Urinary bladder (tissue), 4 donors: ENCODE results near the gene TBC1D22A. TPM values are rescaled to one million over a fixed set of nuclear protein-coding genes. Genes with fewer than 3 reads are reported as not detected.

Experiments used
- DNase-seq: peaks from one replicate; pipeline ENCODE4 v3.0.0-alpha.2; 2015; ENCODE audit errors: extremely low spot score
- H3K27ac ChIP-seq: one replicate; pipeline ENCODE4 v1.5.1; 2013; ENCODE audit warnings: low read depth, mild to moderate bottlenecking, moderate library complexity
- H3K36me3 ChIP-seq: one replicate; pipeline ENCODE4 v1.6.1; 2013; ENCODE audit warnings: mild to moderate bottlenecking, moderate library complexity; ENCODE audit not compliant: insufficient read depth
- H3K4me1 ChIP-seq: one replicate; pipeline ENCODE4 v1.6.1; 2013; ENCODE audit warnings: mild to moderate bottlenecking, moderate library complexity; ENCODE audit not compliant: insufficient read depth
- H3K4me3 ChIP-seq: one replicate; pipeline ENCODE4 v1.5.1; 2013; ENCODE audit warnings: low read depth, low read length
- WGBS: extraction: QIAGEN DNeasy Blood & Tissue Kit; methylation state at CpG from one replicate; pipeline ENCODE4 v1.1.7; 2013; 5-methylcytosine and 5-hydroxymethylcytosine counted together
- polyA plus RNA-seq: library from polyadenylated mRNA; stranded (reverse); fragments of 200-250 nt; gene quantifications from one replicate; pipeline ENCODE4 v1.2.3, GENCODE V29; 2013
- total RNA-seq: library from RNA; depleted of rRNA; stranded (reverse); fragments of >200 nt; gene quantifications from one replicate; pipeline ENCODE4 v1.2.3, GENCODE V29; 2014
- donor health status: healthy with polysubstance abuse.
- donor health status: healthy.

Gene TBC1D22A
- total and polyA plus RNA-seq, 2 donors = 7.7 to 19.1 TPM

DNA sequence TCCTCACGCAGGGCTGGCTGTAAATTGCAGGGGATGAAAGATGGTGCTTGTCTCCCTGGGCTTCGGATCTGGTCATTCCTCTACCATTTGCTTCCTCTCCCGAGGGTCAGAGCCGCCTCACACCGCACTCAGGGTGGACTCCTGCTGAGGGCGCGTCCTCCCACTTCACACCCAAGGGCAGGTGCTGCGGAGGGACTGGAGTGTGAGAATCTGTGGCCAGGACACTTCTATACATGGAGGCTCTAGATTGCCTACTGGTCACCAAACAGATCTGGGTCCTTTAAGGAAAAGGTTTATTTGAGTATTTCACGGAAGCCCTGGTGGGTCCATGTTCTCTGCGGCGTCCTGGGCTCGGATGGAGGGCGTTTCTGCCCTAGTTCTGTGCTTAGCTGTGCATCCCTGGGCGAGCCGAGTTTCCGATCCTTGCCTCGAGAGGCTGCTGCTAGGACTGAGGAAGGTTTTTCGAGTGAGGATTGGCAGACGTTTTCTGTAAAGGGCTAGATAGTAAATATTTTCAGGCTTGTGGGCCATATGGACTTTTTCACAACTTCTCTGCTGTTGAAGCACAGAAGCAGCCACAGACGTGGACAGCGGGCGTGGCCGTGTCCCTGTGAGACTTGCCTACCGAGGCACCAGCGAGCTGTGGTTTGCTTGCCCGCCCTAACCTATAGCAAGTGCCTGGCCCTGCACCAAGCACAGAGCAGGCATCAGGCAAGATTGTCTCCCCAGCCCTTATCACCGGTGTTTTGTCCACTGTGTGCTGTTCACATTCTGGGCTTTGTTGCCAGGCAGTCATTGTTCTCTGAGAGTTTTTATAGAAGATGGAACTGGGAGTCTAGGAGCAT lies 279.0 kb downstream of the TBC1D22A start:
- H3K4me3 ChIP-seq = no peak overlapping the region
- no peak for DNase-seq
- WGBS = 82% methylated on average over 27 of the region's 27 CpGs

DNA sequence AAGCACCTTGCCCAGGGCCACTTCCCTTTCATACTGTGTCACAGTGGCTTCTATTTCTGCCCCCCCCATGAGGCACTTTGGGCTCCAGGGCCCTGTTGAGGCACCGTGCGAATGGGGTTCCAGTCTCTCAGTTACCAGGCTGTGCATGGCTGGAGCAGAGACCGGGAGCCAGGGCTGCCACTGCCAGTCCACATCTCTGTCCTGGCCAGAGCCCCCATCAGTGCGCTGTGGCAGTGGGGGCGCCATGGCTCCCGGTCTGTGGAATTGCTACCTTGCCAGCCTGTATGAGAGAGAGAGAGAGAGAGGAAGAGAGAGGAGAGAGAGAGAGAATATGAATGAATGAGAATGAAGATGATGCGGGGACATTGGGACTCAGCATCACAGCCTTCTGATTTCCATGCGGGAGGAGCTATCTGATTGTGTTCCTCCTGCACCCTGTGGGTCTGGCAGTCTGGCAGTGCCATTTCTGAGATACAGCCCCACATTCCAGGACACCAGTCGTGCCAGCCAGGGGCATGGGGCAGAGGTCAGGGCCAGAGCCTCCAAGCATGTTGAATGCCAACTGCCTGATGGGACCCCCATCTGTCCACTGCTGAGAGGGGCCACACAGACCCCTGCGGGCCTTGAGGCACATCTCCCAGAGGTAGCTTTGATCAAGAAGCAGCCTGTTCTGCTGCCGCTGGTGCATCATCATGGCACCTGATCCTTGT lies 279.8 kb downstream of the TBC1D22A start:
- WGBS = 95% methylated on average over 11 of the region's 11 CpGs
- Histone ChIP-seq H3K4me3 (no peak overlapping the region), H3K4me1 (no peaks in the 10 kb centered on the region), H3K27ac (no peak overlapping the region), H3K36me3 (no peaks in the 10 kb centered on the region)
- DNase-seq = no peak

More for the DNA sequence above, 279.0 kb downstream of the TBC1D22A start:
- Histone ChIP-seq H3K4me1 (no peaks in the 10 kb centered on the region), H3K27ac (no peak overlapping the region), H3K36me3 (no peaks in the 10 kb centered on the region)

DNA sequence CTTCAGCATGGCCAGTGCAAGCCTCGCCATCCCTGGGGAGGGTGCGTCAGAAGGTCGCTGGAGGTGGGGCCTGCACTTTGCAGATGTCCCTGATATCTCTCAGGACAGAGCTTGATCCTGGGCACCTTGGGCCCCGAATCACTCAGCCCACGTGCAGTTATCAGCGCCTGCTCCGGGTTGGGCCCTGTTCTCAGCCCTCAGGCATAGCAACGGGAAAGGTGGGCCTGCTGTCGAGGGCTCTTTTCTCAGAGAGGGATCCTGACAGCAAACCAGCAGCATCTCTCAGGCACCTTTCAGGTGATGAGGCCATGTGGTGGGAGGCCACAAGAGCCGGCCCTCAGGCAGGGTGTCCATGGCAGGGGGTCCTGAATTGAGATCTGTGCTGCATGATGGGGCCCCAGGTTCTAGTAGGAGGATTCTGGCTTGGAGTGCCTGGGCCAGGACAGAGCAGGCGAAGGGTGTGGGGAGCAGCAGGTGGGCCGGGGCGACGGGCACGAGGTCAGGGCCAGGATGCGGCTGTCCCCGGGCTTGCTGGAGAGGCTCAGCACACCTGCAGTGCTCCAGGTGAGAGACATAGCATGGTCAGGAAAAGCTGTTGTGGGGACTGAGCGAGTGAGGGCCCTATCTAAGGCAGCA lies 280.5 kb downstream of the TBC1D22A start:
- Histone ChIP-seq H3K36me3 (no peaks in the 10 kb centered on the region), H3K4me1 (no peaks in the 10 kb centered on the region), H3K27ac (no peak overlapping the region), H3K4me3 (no peak overlapping the region)
- 96% methylated on average over 18 of the region's 18 CpGs for WGBS
- DNase-seq = no peak

DNA sequence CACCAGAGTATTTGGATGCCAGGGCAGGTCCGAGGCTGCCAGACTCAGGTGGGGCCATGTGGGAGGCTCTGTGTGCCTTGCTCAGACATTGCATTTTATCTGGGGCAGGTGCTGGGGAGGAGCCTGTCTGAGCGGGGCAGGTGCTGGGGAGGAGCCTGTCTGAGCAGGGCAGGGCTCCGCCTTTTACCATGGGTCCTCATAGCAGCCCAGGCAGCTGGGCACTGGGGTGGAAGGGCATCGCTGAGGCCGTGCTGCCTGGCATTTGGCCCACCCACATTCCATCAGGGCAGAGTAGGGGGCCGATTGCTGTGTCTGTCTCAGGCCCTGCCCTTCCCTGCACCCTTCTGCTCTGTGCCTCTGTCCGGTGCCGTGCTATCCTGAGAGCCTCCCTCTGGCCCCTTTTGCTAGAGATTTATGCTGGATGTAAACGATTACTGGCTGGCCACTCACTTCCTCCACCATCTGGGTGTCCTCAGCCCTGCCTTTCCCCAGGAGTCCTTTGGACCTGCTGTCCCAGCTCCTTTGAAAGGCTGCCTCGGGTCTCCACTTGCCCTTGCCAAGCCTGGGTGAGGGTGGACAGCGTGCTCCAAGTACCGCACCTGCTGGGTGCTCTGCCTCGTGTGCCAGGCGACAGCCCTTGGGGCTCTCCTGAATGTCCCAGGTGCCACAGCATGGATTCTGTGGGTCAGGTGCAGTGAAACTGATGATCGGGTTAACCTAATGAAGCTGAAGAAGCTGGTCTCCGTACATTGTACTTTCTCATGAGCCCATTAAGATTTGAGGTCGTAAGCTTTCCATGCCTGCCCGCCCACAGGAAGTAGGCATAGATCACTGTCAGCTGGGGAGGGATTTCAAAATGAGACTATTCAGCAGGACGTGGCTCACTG lies 281.6 kb downstream of the TBC1D22A start:
- H3K4me3 ChIP-seq = no peak overlapping the region
- no peaks in the 10 kb centered on the region for H3K36me3 ChIP-seq
- no peak overlapping the region for H3K27ac ChIP-seq
- WGBS = 54% methylated on average over 19 of the region's 19 CpGs
- DNase-seq = no peak
- H3K4me1 ChIP-seq = no peaks in the 10 kb centered on the region

DNA sequence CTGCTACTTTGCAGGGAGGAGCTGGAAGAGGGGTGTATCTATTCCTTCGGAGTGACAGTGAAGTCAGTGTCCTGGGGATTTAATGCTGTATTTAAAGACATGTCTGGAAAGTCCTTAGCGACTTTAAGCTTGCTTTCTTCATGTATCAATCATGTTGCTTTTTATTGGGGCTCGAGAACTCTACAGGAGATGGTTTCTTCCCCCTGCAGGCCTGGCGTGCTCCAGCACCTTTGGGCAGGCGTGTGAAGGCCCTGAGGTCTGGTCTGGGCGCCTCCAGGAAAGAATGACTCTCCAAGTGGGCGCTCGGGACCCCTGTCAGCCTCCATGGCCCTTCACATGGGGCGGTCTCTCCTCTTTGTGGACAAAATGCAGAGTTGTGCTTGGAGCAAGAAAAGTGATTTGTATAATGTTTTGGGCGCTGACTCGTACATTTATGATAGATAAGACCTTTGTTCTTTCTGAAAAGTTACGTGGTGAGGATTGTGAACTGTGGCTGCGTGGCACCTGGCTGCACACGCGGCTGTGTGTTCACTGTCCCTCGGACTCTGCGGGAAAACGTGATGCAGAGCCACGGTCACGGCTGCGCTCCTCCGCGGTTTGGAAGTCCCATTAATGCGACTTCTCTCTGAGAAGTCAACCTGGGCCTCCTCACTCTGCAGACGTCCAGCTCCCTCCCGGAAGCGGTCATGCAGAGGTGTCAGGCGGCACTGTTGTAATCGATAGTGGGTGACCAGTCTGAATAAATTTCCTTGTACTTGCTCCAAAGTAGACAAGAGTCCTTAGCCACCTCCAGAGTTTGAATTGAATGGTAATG lies 282.5 kb downstream of the TBC1D22A start:
- H3K4me3 ChIP-seq = no peak overlapping the region
- no peak for DNase-seq
- 81% methylated on average over 29 of the region's 29 CpGs for WGBS
- H3K4me1 ChIP-seq = no peaks in the 10 kb centered on the region
- no peak overlapping the region for H3K27ac ChIP-seq
- H3K36me3 ChIP-seq = no peaks in the 10 kb centered on the region

DNA sequence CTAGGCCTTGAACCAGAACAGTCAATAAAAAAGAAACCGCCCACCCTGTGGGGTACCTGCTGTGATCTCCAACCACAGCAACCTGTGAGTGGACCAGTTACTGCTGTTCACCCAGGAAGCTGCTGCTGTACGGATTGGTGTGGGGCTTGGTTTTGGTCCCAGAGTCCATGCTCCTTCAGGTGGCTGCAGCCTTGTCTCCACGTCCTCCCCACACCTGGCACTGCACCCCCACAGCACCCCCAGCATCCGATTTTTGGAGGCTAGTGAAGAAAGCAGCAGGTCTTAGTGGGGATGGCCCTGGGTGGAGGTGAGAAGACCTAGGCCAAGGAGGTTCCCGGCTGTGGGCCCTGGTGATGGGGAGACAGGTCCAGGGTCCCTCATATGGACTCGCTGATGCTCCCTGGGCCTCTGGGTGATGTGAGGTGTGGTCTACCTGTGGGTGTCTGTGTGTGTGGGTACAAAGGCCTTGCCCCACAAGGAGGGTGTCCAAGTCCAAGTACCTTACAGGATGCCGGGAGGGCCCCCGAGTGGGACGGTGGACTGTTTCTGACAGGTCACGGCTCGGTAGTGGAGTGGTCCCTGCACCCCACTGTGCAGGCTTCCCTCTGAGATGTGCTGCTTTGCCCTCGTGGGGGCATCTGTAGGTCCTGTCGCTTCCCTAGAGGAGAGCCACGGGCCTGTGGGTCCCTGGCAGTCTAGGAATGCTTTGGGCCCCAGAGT lies 283.4 kb downstream of the TBC1D22A start:
- H3K4me1 ChIP-seq = no peaks in the 10 kb centered on the region
- H3K4me3 ChIP-seq = no peak overlapping the region
- 96% methylated on average over 14 of the region's 14 CpGs for WGBS
- H3K36me3 ChIP-seq = no peaks in the 10 kb centered on the region
- H3K27ac ChIP-seq = no peak overlapping the region
- no peak for DNase-seq

DNA sequence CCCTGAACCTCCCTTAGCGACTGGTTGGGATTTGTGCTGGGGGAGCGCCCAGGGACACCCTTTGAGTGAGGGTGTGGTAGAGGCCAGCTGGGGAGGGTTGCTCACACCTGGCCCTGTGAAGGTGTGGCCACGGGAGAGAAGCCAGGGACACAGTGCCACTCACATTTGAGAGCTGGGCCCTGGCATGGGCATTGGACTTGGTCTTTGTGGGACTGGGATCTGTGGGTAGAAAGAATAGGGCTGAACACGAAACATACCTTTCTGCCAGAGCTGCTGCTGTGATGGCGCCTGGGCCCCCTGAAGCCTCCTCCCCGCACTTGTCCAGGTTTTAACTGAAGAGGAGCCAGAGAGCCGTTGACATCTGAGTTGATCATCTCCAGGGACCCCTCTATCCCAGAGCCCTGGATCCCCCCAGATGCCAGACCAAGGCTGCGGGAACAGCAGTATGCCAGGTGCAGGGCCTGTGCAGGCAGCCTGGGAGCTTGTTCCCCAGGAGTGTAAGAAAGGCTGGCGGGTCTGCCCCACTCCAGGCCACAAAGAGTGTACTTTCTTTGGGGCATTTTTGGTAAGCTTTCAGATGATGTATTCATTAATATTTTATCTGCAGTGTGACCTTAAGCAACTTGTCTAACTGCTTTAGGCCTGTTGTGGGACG lies 284.1 kb downstream of the TBC1D22A start:
- 78% methylated on average over 10 of the region's 10 CpGs for WGBS
- H3K27ac ChIP-seq = no peak overlapping the region
- H3K4me3 ChIP-seq = no peak overlapping the region
- no peak for DNase-seq
- H3K36me3 ChIP-seq = no peaks in the 10 kb centered on the region
- no peaks in the 10 kb centered on the region for H3K4me1 ChIP-seq

DNA sequence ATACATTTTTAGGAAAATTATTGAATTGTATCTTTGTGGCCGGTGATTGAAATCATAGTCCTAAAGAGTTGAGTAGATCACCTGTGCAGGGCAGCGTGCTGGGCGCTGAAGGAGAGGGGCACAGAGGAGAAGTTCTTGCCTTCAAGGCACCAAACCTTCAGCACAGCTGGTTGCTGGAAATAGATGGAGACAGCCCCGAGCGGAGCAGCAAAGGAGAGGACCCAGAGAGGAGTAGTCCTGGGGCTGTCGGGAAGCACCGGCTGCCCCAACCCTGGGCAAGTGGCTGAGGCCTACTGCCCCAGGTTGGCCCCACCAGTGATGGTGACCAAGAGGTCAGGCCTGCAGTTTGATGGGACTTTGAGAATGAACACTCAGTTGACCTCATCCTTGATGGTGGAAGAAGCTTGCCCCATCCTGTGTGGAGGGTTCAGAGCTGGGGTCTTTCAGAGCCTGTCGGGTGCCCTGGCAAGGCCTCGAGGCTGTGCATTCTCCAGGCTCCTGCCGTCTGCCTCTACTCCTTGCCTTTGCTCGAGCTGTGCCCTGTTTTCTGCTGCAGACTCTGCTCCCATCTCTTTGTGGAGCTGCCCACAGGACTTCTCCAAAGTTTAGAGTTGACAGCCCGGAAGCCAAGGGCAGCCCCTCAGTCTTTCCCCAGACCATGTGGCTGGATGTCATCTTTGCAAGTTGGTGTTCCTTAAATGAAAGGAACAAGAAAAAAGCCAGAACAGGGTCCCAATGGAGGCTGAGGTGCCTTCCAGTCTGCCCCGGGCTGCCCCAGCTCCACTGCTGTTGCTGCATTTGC lies 285.1 kb downstream of the TBC1D22A start:
- no peak for DNase-seq
- 96% methylated on average over 13 of the region's 13 CpGs for WGBS
- Histone ChIP-seq H3K27ac (no peak overlapping the region), H3K4me3 (no peak overlapping the region), H3K36me3 (no peaks in the 10 kb centered on the region), H3K4me1 (no peaks in the 10 kb centered on the region)

DNA sequence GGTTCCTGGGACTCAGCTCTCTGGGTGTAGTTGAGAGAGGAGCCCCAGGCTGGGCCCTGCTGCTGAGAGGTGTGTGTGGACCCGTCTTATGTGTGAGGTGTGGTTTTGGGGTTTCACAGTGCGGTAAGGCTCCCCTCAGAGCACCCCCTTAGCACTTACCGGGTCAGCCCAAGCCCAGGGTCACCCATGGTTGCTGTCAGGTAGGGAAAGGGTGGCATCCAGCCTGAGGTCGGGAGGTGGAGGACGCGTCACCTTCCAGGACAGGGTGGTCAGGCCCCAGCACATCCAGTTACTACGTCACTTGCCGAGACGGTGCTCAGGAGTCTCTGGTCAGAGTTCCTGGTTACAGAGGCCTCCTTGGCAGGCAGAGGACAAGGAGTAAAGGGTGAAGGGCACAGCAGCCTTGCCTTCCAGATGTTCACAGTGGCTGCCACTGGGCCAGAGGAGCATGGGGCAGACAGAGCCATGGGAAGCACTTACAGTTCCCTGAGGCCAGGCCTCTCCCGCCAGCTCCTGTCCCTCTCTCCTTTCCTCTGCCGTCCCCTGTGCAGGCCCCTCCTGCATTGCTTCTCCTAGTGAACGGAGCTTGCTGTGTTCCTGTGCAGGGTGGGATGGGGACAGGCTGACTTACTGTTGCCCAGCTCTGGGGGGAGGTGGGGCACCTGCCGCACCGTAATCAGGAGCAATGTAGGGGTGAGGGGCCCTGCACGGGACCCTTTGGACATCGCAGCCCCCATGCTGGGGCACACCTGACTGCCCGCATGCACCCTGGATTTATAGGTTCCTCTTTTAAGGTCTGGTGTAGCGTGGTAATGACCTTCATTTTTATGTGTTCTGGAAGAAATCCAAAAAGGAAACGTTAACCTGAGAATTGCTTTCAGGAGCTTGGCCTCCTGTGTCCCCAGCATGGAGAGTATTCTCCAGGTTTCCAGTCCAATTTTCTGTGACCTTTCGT lies 285.9 kb downstream of the TBC1D22A start:
- Histone ChIP-seq H3K4me1 (no peaks in the 10 kb centered on the region), H3K27ac (no peak overlapping the region), H3K4me3 (no peak overlapping the region), H3K36me3 (no peaks in the 10 kb centered on the region)
- 82% methylated on average over 20 of the region's 20 CpGs for WGBS
- no peak for DNase-seq

DNA sequence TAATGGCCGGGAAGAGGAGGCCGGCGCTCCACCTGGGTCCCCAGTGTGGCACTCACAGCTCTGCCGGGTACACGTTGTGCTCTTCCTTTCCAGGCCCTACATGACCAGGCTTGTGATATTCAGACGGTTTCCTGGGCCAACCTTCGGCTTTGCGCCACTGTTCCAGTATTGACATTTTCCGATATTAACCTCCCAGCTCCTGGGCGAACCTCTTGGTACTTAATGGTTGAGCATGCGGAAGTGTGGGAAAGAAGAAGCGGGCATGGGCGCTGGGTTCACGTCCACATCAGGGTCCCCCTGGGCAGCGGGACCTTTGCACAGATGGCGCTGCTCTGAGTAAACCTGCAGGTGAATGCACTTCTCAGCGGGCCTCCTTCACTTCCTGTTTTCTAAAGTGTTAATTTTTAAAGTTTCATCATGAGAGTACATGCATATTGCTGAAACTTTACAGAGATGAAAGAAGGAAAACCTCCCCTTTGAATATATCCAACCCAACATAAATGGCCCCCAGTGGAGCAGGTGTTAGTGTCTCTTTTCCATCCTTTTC lies 286.7 kb downstream of the TBC1D22A start:
- WGBS = 92% methylated on average over 17 of the region's 17 CpGs
- DNase-seq = no peak
- no peaks in the 10 kb centered on the region for H3K4me1 ChIP-seq
- H3K36me3 ChIP-seq = no peaks in the 10 kb centered on the region
- H3K4me3 ChIP-seq = no peak overlapping the region
- no peak overlapping the region for H3K27ac ChIP-seq
